ENCODE data around the gene SNRNP70. TPM values are rescaled to one million over a fixed set of nuclear protein-coding genes. Genes with fewer than 3 reads are reported as not detected.

Gene SNRNP70
- total and polyA plus RNA-seq, 10 of the 15 experiments (the other 5 are each of a cell fraction or from before 2014, with no cell fraction given), result 2.7 to 453 (median 159) TPM

DNA sequence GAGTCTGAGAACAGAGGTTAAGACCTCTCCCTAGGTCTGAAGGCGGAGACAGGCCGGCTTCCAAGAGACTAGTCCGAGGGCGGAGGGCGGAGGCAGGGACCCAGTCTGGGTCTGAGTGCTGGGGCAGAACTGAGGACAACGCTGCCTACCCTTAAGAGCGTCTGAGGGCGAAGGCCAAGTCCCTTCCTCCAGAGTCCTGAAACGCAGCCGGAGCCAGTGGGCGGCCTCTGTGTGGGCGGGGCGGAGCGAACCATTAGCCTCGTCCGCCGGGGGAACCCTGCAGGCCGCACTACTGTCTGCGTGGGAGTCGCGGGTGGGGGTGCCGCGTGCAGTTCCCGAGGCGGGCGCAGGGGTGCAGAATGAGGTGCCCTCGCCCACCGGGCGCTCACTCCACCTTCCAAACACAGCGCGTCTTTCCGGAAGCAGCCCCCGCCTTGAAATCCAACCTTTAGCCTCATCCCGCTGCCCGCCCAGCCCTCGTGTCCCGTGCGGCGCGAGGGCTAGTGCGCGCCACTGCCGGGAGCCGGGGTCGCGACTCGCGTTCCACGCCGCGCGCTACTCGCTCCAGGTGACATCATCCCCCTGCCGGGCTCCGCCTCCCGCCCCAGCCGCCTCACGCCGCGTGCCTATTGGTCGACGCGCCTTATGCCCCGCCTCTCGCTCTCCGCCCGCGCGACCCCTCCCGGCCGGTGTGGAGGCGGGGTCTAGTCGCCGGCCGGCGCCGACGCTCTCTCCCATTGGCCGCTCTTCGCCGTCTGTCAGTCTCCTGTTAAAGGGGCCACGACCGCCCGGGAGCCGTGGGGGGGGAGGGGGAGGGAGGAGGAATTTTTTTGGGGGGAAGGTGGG is 33.5 kb downstream of the SNRNP70 start, which contains the start of gene C19orf73:
TSS of gene C19orf73 (minus strand) at position 579 of the 846 bp plus-strand sequence. CDS start at position 458, 121 bp downstream.
- no peaks in the 10 kb centered on the region for H3K9me3 ChIP-seq (replicated peaks; ENCODE audit: control insufficient read depth, insufficient read depth, low read length)
- SMC1A ChIA-PET (ENCODE audit: uncharacterized antibody, unreplicated experiment), result no interaction called here
- intact Hi-C loops (cut with micrococcal nuclease; ENCODE audit: unreplicated experiment) (no loop called here), in situ Hi-C loops (cut with MboI) (no loop called here)
- H3K4me2 ChIP-seq (ENCODE audit: control insufficient read depth, insufficient read depth), result peak within 1 kb of the TSS; percentile 75
- BruUV-seq (replicated peaks), result TSS peak; percentile 81
- 1% methylated on average over 81 of the region's 85 CpGs for WGBS (ENCODE audit: insufficient coverage, insufficient replicate concordance, low lambda C conversion rate, missing lambda C conversion rate)
- H3K27me3 ChIP-seq (replicated peaks in 1 of 2; ENCODE audit: control insufficient read depth in 2 of 2, insufficient read depth in 2 of 2, low read length in 1 of 2), result peaks cover 7 to 8% of the 10 kb centered on the region in 2 experiments
- H3K4me3 ChIP-seq, result peak within 1 kb of the TSS; percentile 60; the same call in 1 of the 2 replicates
- CTCF ChIA-PET, result interaction anchor here (0.9 to 2.8 kb wide), 2 partner anchors 13 to 27 kb away, joined by 3 to 11 read pairs; no protein-coding TSS in a partner anchor
- POLR2A ChIA-PET, result interaction anchor here (1.6 kb wide), 1 partner anchor 9 kb away, joined by 4 read pairs; no protein-coding TSS in a partner anchor
- ATAC-seq (peak; percentile 91), DNase-seq (ENCODE audit: low read depth, low spot score) (peak; percentile 69), FAIRE-seq (peak; percentile 98)
- peak within 1 kb of the TSS; percentile 73 for H3K27ac ChIP-seq (ENCODE audit: control insufficient read depth, insufficient read depth)
- H3K4me1 ChIP-seq (ENCODE audit: control insufficient read depth, insufficient read depth, low read length), result peaks cover 9% of the 10 kb centered on the region
- peak within 1 kb of the TSS; percentile 96 for H2AFZ ChIP-seq (ENCODE audit: control insufficient read depth, low read depth, low read length)
- H3K79me2 ChIP-seq (ENCODE audit: control insufficient read depth, insufficient read depth, low read length), result no peaks in the 10 kb centered on the region
- RAD21 ChIA-PET (ENCODE audit: unreplicated experiment), result no interaction called here
- H3K9ac ChIP-seq (ENCODE audit: control insufficient read depth, insufficient read depth, low read length), result peak within 1 kb of the TSS; percentile 76
- no peaks in the 10 kb centered on the region for H4K20me1 ChIP-seq (ENCODE audit: control insufficient read depth, insufficient read depth)
- no peaks in the 10 kb centered on the region for H3K36me3 ChIP-seq (ENCODE audit: control insufficient read depth in 2 of 2, insufficient read depth in 2 of 2, low read length in 1 of 2)
- no peak for TF ChIP-seq EZH2 (IDR thresholded peaks at IDR 0.05; ENCODE audit: borderline replicate concordance, control insufficient read depth, low read depth, low read length)
- TF ChIP-seq, protein P1, sequence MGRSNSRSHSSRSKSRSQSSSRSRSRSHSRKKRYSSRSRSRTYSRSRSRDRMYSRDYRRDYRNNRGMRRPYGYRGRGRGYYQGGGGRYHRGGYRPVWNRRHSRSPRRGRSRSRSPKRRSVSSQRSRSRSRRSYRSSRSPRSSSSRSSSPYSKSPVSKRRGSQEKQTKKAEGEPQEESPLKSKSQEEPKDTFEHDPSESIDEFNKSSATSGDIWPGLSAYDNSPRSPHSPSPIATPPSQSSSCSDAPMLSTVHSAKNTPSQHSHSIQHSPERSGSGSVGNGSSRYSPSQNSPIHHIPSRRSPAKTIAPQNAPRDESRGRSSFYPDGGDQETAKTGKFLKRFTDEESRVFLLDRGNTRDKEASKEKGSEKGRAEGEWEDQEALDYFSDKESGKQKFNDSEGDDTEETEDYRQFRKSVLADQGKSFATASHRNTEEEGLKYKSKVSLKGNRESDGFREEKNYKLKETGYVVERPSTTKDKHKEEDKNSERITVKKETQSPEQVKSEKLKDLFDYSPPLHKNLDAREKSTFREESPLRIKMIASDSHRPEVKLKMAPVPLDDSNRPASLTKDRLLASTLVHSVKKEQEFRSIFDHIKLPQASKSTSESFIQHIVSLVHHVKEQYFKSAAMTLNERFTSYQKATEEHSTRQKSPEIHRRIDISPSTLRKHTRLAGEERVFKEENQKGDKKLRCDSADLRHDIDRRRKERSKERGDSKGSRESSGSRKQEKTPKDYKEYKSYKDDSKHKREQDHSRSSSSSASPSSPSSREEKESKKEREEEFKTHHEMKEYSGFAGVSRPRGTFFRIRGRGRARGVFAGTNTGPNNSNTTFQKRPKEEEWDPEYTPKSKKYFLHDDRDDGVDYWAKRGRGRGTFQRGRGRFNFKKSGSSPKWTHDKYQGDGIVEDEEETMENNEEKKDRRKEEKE (IDR thresholded peaks at IDR 0.05), result peak; percentile 91
- peak; percentile 46; the same call in 1 of the 2 replicates for TF ChIP-seq ZSCAN29 (IDR thresholded peaks at IDR 0.05)
- TF ChIP-seq MTA3 (IDR thresholded peaks at IDR 0.05; ENCODE audit: borderline replicate concordance, low read length), result no peak
- no peak for TF ChIP-seq CBX5 (IDR thresholded peaks at IDR 0.05; ENCODE audit: low read depth)
- TF ChIP-seq, protein P2, sequence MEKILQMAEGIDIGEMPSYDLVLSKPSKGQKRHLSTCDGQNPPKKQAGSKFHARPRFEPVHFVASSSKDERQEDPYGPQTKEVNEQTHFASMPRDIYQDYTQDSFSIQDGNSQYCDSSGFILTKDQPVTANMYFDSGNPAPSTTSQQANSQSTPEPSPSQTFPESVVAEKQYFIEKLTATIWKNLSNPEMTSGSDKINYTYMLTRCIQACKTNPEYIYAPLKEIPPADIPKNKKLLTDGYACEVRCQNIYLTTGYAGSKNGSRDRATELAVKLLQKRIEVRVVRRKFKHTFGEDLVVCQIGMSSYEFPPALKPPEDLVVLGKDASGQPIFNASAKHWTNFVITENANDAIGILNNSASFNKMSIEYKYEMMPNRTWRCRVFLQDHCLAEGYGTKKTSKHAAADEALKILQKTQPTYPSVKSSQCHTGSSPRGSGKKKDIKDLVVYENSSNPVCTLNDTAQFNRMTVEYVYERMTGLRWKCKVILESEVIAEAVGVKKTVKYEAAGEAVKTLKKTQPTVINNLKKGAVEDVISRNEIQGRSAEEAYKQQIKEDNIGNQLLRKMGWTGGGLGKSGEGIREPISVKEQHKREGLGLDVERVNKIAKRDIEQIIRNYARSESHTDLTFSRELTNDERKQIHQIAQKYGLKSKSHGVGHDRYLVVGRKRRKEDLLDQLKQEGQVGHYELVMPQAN (conservative IDR thresholded peaks at IDR 0.05), result peak; percentile 66; the same call in 1 of the 2 replicates
- TF ChIP-seq CEBPB (IDR thresholded peaks at IDR 0.05; ENCODE audit: borderline replicate concordance in 1 of 2, low read depth in 2 of 2, low read length in 2 of 2), result no peak
- TF ChIP-seq ZNF217 (IDR thresholded peaks at IDR 0.05), result peak; percentile 55; the same call in 1 of the 2 replicates
- TF ChIP-seq TBL1XR1 (IDR thresholded peaks at IDR 0.05; ENCODE audit: low read depth, low read length), result no peak
- TF ChIP-seq LARP7 (IDR thresholded peaks at IDR 0.05), result peak; percentile 95
- peak; percentile 98 for TF ChIP-seq BACH1 (IDR thresholded peaks at IDR 0.05; ENCODE audit: borderline replicate concordance)
- TF ChIP-seq POLR2AphosphoS2 (IDR thresholded peaks at IDR 0.05; ENCODE audit: low read depth, low read length), result no peak
- no peak; the same call in 1 of the 2 replicates for TF ChIP-seq PML (IDR thresholded peaks at IDR 0.05; ENCODE audit: low read length)
- TF ChIP-seq RELA (IDR thresholded peaks at IDR 0.05; ENCODE audit: borderline replicate concordance, partially characterized antibody), result peak; percentile 69
- no peak for TF ChIP-seq GABPA (IDR thresholded peaks at IDR 0.05; ENCODE audit: low read depth)
- TF ChIP-seq EGR1 (IDR thresholded peaks at IDR 0.05; ENCODE audit: borderline replicate concordance in 1 of 2, low read depth in 2 of 2, low read length in 2 of 2), result peak; percentile 57 to 98
- TF ChIP-seq FOXK2 (IDR thresholded peaks at IDR 0.05), result peak; percentile 97
- peak; percentile 35; the same call in 1 of the 2 replicates for TF ChIP-seq ELK1 (IDR thresholded peaks at IDR 0.05; ENCODE audit: low read depth, low read length)

Data from GM12878 (cell line).